Smooth muscle cell (in vitro differentiated cells): ENCODE results near the gene FARP1. TPM values are rescaled to one million over a fixed set of nuclear protein-coding genes. Genes with fewer than 3 reads are reported as not detected.

Source experiments
- DNase-seq: peaks from one replicate; lab custom pipeline; 2025; ENCODE audit not compliant: unreplicated experiment; lab: John Stamatoyannopoulos, UW
- H2AFZ ChIP-seq: fragments of 200-600 bp; sonication (generic); 2 replicates; pipeline ENCODE4 v1.6.0; 2016; ENCODE audit warnings: antibody characterized with exemption, low read depth, mild to moderate bottlenecking
- H3F3A ChIP-seq: fragments of 200-600 bp; sonication (generic); 2 replicates; pipeline ENCODE4 v1.6.0; 2017; ENCODE audit warnings: antibody characterized with exemption, low read depth
- H3K27ac ChIP-seq: fragments of 200-600 bp; sonication (generic); 2 replicates; pipeline ENCODE4 v1.5.1; 2016; ENCODE audit warnings: low read depth, mild to moderate bottlenecking
- H3K27me3 ChIP-seq: fragments of 200-600 bp; sonication (generic); 2 replicates; pipeline ENCODE4 v1.6.1; 2016; ENCODE audit warnings: low read depth, mild to moderate bottlenecking
- H3K36me3 ChIP-seq: fragments of 200-600 bp; sonication (generic); 2 replicates; pipeline ENCODE4 v1.5.1; 2016; ENCODE audit warnings: low read depth
- H3K4me1 ChIP-seq: fragments of 200-600 bp; sonication (generic); 2 replicates; pipeline ENCODE4 v1.5.1; 2016; ENCODE audit warnings: low read depth
- H3K4me2 ChIP-seq: fragments of 200-600 bp; sonication (generic); 2 replicates; pipeline ENCODE4 v1.6.0; 2016; ENCODE audit warnings: mild to moderate bottlenecking
- H3K4me3 ChIP-seq: fragments of 200-600 bp; sonication (generic); 2 replicates; pipeline ENCODE4 v1.5.1; 2016; ENCODE audit warnings: mild to moderate bottlenecking
- H3K79me2 ChIP-seq: fragments of 200-600 bp; sonication (generic); 2 replicates; pipeline ENCODE4 v1.6.0; 2016; ENCODE audit warnings: low read depth, mild to moderate bottlenecking
- H3K9ac ChIP-seq: fragments of 200-600 bp; sonication (generic); 2 replicates; pipeline ENCODE4 v1.6.0; 2016; ENCODE audit warnings: low read depth
- H3K9me3 ChIP-seq: fragments of 200-600 bp; sonication (generic); replicated peaks from 2 replicates; pipeline ENCODE4 v1.5.1; 2016; ENCODE audit warnings: low read depth
- H4K20me1 ChIP-seq: fragments of 200-600 bp; sonication (generic); 2 replicates; pipeline ENCODE4 v1.6.0; 2016; ENCODE audit warnings: low read depth
- CTCF ChIP-seq: fragments of 200-600 bp; sonication (generic); IDR thresholded peaks from 2 replicates; pipeline ENCODE4 v1.5.1; 2017; ENCODE audit warnings: borderline replicate concordance, mild to moderate bottlenecking, antibody characterized with exemption; ENCODE audit not compliant: insufficient read depth, poor library complexity, severe bottlenecking
- WGBS: methylation state at CpG from one replicate; pipeline ENCODE4 v1.1.7; 2016; ENCODE audit warnings: low lambda C conversion rate; 5-methylcytosine and 5-hydroxymethylcytosine counted together
- polyA plus RNA-seq: library from polyadenylated mRNA; unstranded; fragments of >200 nt; fragmentation: Nextera tagmentation; extraction: Ambion mirVana; gene quantifications from 2 replicates; pipeline ENCODE4 v1.2.1, GENCODE V29; 2016
- total RNA-seq: library from RNA; depleted of rRNA; stranded (reverse); fragments of >200 nt; gene quantifications from 2 replicates; pipeline ENCODE4 v1.2.3, GENCODE V29; 2014

The FARP1 gene
- total and polyA plus RNA-seq, 2 experiments from 2014 or later = 59.4 to 104 TPM

- peaks cover 77% of the 10 kb centered on the region for H3K79me2 ChIP-seq
- no peak overlapping the region for H2AFZ ChIP-seq
- no peaks in the 10 kb centered on the region for H3K9me3 ChIP-seq
- no peaks in the 10 kb centered on the region for H3K36me3 ChIP-seq
- no peak overlapping the region for H3K4me2 ChIP-seq
- no peak for DNase-seq
- 92% methylated on average over 3 of the region's 3 CpGs for whole genome bisulfite sequencing
- no peak overlapping the region for H3K4me3 ChIP-seq
- H3K27ac ChIP-seq = no peak overlapping the region
- no peaks in the 10 kb centered on the region for H3K27me3 ChIP-seq
- no peak overlapping the region for H3K9ac ChIP-seq
- peaks cover 38% of the 10 kb centered on the region for H4K20me1 ChIP-seq
- H3K4me1 ChIP-seq = peaks cover 34% of the 10 kb centered on the region
- peaks cover 20% of the 10 kb centered on the region for H3F3A ChIP-seq
- TF ChIP-seq CTCF = no peak
Observed at GRCh38 chr13:98169331-98169730, 26.4 kb downstream of the FARP1 start.

- peaks cover 30% of the 10 kb centered on the region for H3F3A ChIP-seq
- H3K9ac ChIP-seq = peak overlapping the region; percentile 48
- H3K4me2 ChIP-seq = peak overlapping the region; percentile 78
- no peaks in the 10 kb centered on the region for H3K27me3 ChIP-seq
- WGBS = 26% methylated on average over 14 of the region's 14 CpGs
- no peak for DNase-seq
- H3K27ac ChIP-seq = peak overlapping the region; percentile 91
- peak overlapping the region; percentile 10 for H3K4me3 ChIP-seq
- no peak overlapping the region for H2AFZ ChIP-seq
- no peaks in the 10 kb centered on the region for H3K9me3 ChIP-seq
- peaks cover 15% of the 10 kb centered on the region for H4K20me1 ChIP-seq
- TF ChIP-seq CTCF = no peak
- peaks cover 74% of the 10 kb centered on the region for H3K79me2 ChIP-seq
- peaks cover 45% of the 10 kb centered on the region for H3K4me1 ChIP-seq
- no peaks in the 10 kb centered on the region for H3K36me3 ChIP-seq
Observed at GRCh38 chr13:98171900-98172589, 29.2 kb downstream of the FARP1 start.

- Histone ChIP-seq H3K4me2 (peak overlapping the region; percentile 78), H3K9me3 (no peaks in the 10 kb centered on the region), H3K4me1 (peaks cover 45% of the 10 kb centered on the region), H3K27me3 (no peaks in the 10 kb centered on the region), H3K79me2 (peaks cover 74% of the 10 kb centered on the region), H3F3A (peaks cover 30% of the 10 kb centered on the region), H3K27ac (peak overlapping the region; percentile 91), H3K9ac (peak overlapping the region; percentile 48), H3K4me3 (peak overlapping the region; percentile 10), H2AFZ (no peak overlapping the region), H4K20me1 (peaks cover 15% of the 10 kb centered on the region), H3K36me3 (no peaks in the 10 kb centered on the region)
- no peak for TF ChIP-seq CTCF
- no peak for DNase-seq
- WGBS = 37% methylated on average over 7 of the region's 7 CpGs
Observed at GRCh38 chr13:98172590-98173422, 29.9 kb downstream of the FARP1 start.
